ENCODE data around the gene TRAFD1.

Gene TRAFD1

GRCh38 chr12:112115259-112116045 is 9.9 kb upstream of the TRAFD1 start:
- DNase-seq (ENCODE audit: low read depth in 2 of 2): no peak

GRCh38 chr12:112116232-112117060 is 8.9 kb upstream of the TRAFD1 start:
- DNase-seq (ENCODE audit: low read depth in 2 of 2): no peak

- no peak for DNase-seq (ENCODE audit: low read depth in 2 of 2)
These were observed 7.7 kb upstream of the TRAFD1 start for GRCh38 chr12:112117685-112118084.

GRCh38 chr12:112121780-112122565 is 3.4 kb upstream of the TRAFD1 start:
- DNase-seq (ENCODE audit: low read depth in 2 of 2): peak; percentile 47 to 49

- DNase-seq (ENCODE audit: low read depth in 2 of 2): no peak
These were observed 2.3 kb upstream of the TRAFD1 start for GRCh38 chr12:112122823-112123690.

GRCh38 chr12:112124918-112125249 is 476 bp upstream of the TRAFD1 start:
- no peak for DNase-seq (ENCODE audit: low read depth in 2 of 2)

- DNase-seq (ENCODE audit: low read depth in 2 of 2): no peak
These were observed 659 bp downstream of the TRAFD1 start for GRCh38 chr12:112126000-112126438.

- no peak for DNase-seq (ENCODE audit: low read depth in 2 of 2)
These were observed 1.6 kb downstream of the TRAFD1 start for GRCh38 chr12:112126911-112127310.

- no peak for DNase-seq (ENCODE audit: low read depth in 2 of 2)
These were observed 5.2 kb downstream of the TRAFD1 start for GRCh38 chr12:112130441-112130998.

- DNase-seq (ENCODE audit: low read depth in 2 of 2): no peak
These were observed 6.3 kb downstream of the TRAFD1 start for GRCh38 chr12:112131686-112132085.

- no peak for DNase-seq (ENCODE audit: low read depth in 2 of 2)
These were observed 8.1 kb downstream of the TRAFD1 start for GRCh38 chr12:112133418-112133817.

GRCh38 chr12:112134731-112135130 is 9.4 kb downstream of the TRAFD1 start:
- DNase-seq (ENCODE audit: low read depth in 2 of 2): no peak

GRCh38 chr12:112140728-112141127 is 15.4 kb downstream of the TRAFD1 start:
- no peak for DNase-seq (ENCODE audit: low read depth in 2 of 2)

- no peak for DNase-seq (ENCODE audit: low read depth in 2 of 2)
These were observed 20.8 kb downstream of the TRAFD1 start for GRCh38 chr12:112146123-112146522.

GRCh38 chr12:112148031-112148513 is 22.7 kb downstream of the TRAFD1 start:
- peak; percentile 67 to 68 for DNase-seq (ENCODE audit: low read depth in 2 of 2)

- no peak for DNase-seq (ENCODE audit: low read depth in 2 of 2)
These were observed 24.2 kb downstream of the TRAFD1 start for GRCh38 chr12:112149596-112149995.

- DNase-seq (ENCODE audit: low read depth in 2 of 2): no peak
These were observed 26.6 kb downstream of the TRAFD1 start for GRCh38 chr12:112151766-112152541.

GRCh38 chr12:112153181-112153892 is 28.0 kb downstream of the TRAFD1 start:
- DNase-seq (ENCODE audit: low read depth in 2 of 2): no peak

GRCh38 chr12:112153893-112154219 is 28.5 kb downstream of the TRAFD1 start:
- DNase-seq (ENCODE audit: low read depth in 2 of 2): no peak
